ENCODE data around the gene CASD1.

The CASD1 gene

DNA sequence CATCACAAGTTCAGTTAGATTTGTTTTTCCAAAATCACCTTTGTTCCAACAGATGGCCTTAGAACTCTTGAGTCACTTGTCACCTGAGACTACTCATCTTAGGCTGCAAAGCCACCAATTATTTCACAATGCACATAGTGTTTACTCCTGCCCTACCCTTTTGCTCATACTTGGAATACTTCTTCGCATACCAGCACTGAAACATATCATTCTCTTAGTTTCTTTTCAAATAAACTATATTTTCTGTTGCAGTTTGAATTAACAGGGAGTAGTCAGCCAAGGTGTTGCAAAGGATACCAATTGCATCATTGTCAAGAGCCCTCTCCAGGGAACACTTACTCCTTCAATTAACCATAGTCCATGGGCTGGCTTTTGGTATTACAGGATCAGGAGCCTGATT lies 71.0 kb downstream of the CASD1 start:
- peak; percentile 37 for DNase-seq (ENCODE audit: low spot score)

DNA sequence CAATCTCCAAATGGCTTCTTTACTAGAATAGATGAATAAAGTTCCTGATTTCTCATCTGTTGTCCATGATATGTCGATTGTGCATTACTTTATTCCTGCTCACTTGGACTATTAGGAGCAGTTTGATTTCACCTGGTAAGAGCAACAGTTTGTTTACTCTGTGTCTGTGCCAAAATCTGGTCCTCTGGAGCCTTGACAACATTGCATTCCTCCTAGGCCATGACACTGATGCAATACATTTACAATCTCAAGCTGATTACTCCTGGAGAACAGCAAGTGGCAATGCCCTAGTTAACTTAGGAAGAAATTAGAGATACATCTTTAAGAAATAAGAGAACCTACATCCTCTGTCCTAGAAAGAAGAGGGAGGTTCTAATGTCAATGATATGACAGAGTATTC lies 74.5 kb downstream of the CASD1 start:
- DNase-seq (ENCODE audit: low spot score) = no peak

- no peak for DNase-seq (ENCODE audit: low spot score)
Measured at GRCh38 chr7:94588075-94588474, 78.5 kb downstream of the CASD1 start.

DNA sequence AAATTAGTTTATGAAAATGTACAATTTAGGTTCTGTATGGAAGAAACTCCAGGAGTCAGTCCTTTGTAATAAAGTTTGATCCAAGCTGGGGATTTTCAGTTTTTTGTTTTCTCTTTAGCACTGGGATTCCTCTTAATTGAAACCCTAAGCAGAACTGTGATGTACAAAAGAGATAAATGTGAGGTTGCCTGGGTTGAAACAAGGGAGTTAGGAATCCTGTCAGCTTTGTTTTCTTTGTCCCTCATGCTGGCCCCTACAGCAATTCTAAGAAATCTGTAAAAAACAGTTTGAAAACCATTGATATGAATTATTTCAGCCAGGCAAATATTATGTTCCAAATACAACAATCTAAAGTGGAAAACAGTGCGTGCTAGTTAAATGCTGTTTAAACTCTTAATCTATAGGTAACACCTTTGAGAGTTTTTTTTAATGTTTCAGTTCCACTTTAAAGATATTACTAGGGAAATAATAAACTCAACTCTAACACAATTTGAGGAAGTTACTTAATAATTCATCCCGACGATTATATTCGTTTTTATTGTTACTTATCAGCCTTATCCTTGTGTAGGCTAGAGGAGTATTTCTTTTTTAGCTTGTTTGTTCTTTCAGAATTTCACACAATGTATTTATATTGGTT lies 81.0 kb downstream of the CASD1 start:
- DNase-seq (ENCODE audit: low spot score) = no peak

DNA sequence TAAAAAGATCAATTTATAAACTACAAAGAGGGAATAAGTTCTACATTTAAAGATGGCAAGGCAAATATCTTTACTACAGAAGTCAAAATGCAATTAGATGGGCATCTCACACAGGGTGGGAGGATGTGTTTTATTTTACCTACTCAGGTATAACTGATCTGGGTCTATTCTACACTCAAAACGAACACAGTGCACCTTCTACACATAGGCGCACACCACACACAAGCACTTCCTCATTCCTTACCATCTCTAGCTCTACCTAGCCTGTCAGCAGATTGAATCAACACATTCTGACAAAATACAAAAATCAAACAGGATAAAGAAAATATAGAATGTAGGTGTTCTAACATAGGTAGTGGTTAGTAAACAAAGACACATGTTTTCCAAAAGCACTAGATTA lies 81.6 kb downstream of the CASD1 start:
- no peak for DNase-seq (ENCODE audit: low spot score)

GRCh38 chr7:94594882-94595281 lies 85.3 kb downstream of the CASD1 start:
- DNase-seq (ENCODE audit: low spot score) = no peak

DNA sequence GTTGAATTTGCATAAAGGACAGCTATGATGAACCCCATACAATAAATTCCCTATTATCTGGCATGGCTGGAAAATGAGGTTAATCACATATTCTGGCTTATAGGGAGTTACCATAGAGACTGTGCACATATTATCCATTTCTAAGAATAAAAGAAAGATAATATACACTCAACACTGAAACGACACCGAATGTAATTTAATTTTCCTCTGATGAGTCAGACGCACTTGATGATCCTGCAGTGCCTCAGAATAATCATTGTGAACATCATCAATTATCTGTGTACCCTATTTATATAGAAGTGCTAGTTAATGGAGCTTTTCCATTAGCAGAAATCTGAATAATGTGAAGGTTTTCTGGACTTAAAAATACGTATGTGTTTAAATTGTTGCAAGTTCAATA lies 86.1 kb downstream of the CASD1 start:
- DNase-seq (ENCODE audit: low spot score) = no peak

GRCh38 chr7:94600267-94600666 lies 90.7 kb downstream of the CASD1 start:
- no peak for DNase-seq (ENCODE audit: low spot score)

DNA sequence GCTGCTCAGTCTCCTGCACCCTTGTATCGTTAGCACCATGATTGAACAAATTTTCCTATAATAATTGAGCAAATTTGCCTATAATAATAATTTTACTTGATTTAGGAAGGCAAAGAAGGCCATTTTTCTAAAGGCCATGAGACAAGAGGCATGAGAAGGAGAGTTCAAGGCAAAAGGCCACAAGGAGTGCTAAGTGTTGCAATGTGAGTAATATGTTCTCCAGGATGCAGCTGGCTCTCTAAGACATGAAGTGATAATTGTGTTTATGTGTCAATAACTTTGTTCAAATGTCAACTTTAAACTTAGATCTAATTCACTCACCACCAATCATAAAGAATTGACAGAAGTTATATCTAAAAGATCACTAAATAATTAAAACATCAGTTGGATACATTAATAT lies 92.6 kb downstream of the CASD1 start:
- no peak for DNase-seq (ENCODE audit: low spot score)

GRCh38 chr7:94605031-94605430 lies 95.4 kb downstream of the CASD1 start:
- no peak for DNase-seq (ENCODE audit: low spot score)
